ENCODE results near the gene MRPL49.

DNA sequence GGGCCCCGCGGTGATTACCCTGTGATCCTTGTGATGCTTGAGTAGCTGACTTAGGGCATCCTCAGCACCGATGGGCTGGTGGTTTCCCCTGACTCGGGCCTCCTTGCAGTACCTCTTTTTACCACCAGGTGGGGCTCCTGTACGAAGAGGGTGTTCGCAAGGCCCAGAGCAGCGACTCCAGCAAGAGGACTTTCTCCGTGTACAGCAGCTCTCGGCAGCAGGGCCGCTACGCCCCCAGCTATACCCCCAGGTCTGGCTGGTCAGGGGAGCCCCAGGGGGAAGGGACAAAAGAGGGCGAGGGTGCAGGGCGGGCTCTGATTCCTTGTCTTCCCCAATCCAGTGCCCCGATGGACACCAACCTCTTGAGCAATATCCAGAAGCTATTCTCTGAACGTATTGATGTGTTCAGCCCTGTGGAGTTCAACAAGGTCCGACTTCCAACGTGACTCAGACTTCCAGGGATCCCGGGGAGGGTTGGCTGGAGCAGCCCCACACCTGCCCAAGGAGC is 11.7 kb upstream of the MRPL49 start:
- TF ChIP-seq, protein P1, sequence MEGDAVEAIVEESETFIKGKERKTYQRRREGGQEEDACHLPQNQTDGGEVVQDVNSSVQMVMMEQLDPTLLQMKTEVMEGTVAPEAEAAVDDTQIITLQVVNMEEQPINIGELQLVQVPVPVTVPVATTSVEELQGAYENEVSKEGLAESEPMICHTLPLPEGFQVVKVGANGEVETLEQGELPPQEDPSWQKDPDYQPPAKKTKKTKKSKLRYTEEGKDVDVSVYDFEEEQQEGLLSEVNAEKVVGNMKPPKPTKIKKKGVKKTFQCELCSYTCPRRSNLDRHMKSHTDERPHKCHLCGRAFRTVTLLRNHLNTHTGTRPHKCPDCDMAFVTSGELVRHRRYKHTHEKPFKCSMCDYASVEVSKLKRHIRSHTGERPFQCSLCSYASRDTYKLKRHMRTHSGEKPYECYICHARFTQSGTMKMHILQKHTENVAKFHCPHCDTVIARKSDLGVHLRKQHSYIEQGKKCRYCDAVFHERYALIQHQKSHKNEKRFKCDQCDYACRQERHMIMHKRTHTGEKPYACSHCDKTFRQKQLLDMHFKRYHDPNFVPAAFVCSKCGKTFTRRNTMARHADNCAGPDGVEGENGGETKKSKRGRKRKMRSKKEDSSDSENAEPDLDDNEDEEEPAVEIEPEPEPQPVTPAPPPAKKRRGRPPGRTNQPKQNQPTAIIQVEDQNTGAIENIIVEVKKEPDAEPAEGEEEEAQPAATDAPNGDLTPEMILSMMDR (conservative IDR thresholded peaks at IDR 0.05) = peak; percentile 97
- no peak for TF ChIP-seq ZFX (IDR thresholded peaks at IDR 0.05)
